Measurements from ENCODE around the gene IMPACT. TPM values are rescaled to one million over a fixed set of nuclear protein-coding genes. Genes with fewer than 3 reads are reported as not detected.

Gene IMPACT
- total and polyA plus RNA-seq, 2 of the 8 experiments (the other 6 are each of a cell fraction or from before 2014, with no cell fraction given), result 31.1 to 44.6 TPM

DNA sequence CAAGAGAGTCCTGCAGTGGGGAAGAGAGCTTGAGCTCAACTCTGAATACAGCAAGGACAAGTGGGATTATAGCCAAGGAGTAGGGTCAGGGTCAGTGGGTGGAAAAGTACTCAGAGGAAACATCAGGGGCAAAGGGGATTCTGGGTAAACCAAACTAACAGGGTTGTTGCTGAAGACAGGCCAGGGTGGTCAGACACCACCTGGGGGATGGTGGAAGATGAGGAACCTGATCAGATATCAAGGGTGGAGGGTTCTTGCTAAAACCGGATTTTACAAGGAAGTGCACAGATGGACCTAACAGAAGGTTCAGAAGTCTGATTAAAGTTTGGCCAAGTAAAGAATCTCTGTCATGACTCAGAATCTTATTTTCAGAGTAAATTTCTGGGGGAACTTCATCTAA is 45.3 kb upstream of the IMPACT start:
- Histone ChIP-seq H3K9me3 (ENCODE audit: insufficient read depth in 2 of 2, low read depth in 1 of 2, low read length in 1 of 2) (no peaks in the 10 kb centered on the region), H3K79me2 (ENCODE audit: control insufficient read depth in 1 of 2, insufficient read depth in 2 of 2, low read length in 2 of 2) (peaks cover 0 to 52% of the 10 kb centered on the region in 2 experiments; a peak in 2 of 4 replicates), H3K18ac (ENCODE audit: extremely low read depth, low read length) (peak overlapping the region; percentile 48; the same call in 1 of the 2 replicates), H4K8ac (ENCODE audit: extremely low read depth, insufficient read depth, low read length) (no peak overlapping the region), H3K14ac (ENCODE audit: insufficient read length) (no peak overlapping the region), H4K5ac (ENCODE audit: insufficient read length, low read depth, low read length) (no peak overlapping the region), H2BK12ac (ENCODE audit: low read depth, low read length) (no peak overlapping the region), H2AFZ (ENCODE audit: low read length) (no peak overlapping the region), H3K4me3 (ENCODE audit: extremely low read depth in 1 of 4, insufficient read depth in 2 of 4, low read depth in 3 of 4, low read length in 4 of 4) (no peak overlapping the region), H4K91ac (replicated peaks; ENCODE audit: insufficient read length, low read length) (no peak overlapping the region), H3K56ac (replicated peaks; ENCODE audit: insufficient read length, low read depth, low read length) (no peak overlapping the region), H3K27ac (ENCODE audit: low read depth, low read length) (peak overlapping the region; percentile 6; the same call in 1 of the 2 replicates), H4K20me1 (replicated peaks in 1 of 2; ENCODE audit: control insufficient read depth in 1 of 2, insufficient read depth in 2 of 2, low read length in 2 of 2) (peaks cover 0 to 2% of the 10 kb centered on the region in 2 experiments), H3K4ac (replicated peaks; ENCODE audit: insufficient read length, low read depth, low read length) (no peak overlapping the region), H2BK20ac (ENCODE audit: low read length) (0 out of 2 replicates have a peak overlapping the region, but pooled peaks have one; percentile 48), H3K27me3 (replicated peaks in 1 of 4; ENCODE audit: control insufficient read depth in 3 of 4, extremely low read depth in 1 of 4, insufficient read depth in 3 of 4, low read length in 3 of 4) (no peaks in the 10 kb centered on the region), H3K4me2 (ENCODE audit: insufficient read depth in 1 of 2, low read depth in 2 of 2, low read length in 2 of 2) (no peak overlapping the region), H2AK5ac (ENCODE audit: low read depth, low read length) (peak overlapping the region; percentile 53; the same call in 1 of the 2 replicates), H3K23ac (ENCODE audit: insufficient read length) (no peak overlapping the region), H2BK15ac (ENCODE audit: low read length) (0 out of 2 replicates have a peak overlapping the region, but pooled peaks have one; percentile 72), H3K23me2 (ENCODE audit: low read depth, low read length) (0 out of 2 replicates have a peak, but pooled peaks cover 1% of the 10 kb centered on the region), H3K79me1 (ENCODE audit: low read depth, low read length) (peaks cover 4% of the 10 kb centered on the region), H2BK120ac (replicated peaks; ENCODE audit: low read depth, low read length) (peak overlapping the region; percentile 82), H3K36me3 (ENCODE audit: control insufficient read depth in 2 of 4, insufficient read depth in 4 of 4, low read length in 3 of 4) (peaks cover 0 to 9% (median 0%) of the 10 kb centered on the region in 4 experiments; a peak in 3 of 8 replicates), H3K9ac (replicated peaks in 1 of 4; ENCODE audit: extremely low read depth in 1 of 4, low read depth in 3 of 4, low read length in 3 of 4) (no peak overlapping the region), H2BK5ac (ENCODE audit: low read depth, low read length) (no peak overlapping the region), H3K4me1 (replicated peaks in 1 of 4; ENCODE audit: control insufficient read depth in 3 of 4, insufficient read depth in 4 of 4, low read length in 3 of 4) (peaks cover 4 to 13% (median 11%) of the 10 kb centered on the region in 4 experiments)
- 80% methylated on average over 1 of the region's 1 CpG; no CpG with 5 or more reads in 1 of the 2 experiments for WGBS, 2 experiments (ENCODE audit: extremely low coverage in 1 of 2, insufficient coverage in 1 of 2, insufficient read length in 1 of 2, insufficient replicate concordance in 2 of 2, low coverage in 1 of 2, low lambda C conversion rate in 2 of 2, missing lambda C conversion rate in 1 of 2)
- no peak for DNase-seq (ENCODE audit: low read depth in 1 of 2, low spot score in 2 of 2)
- CTCF ChIA-PET (ENCODE audit: partially characterized antibody), result interaction anchor here (0.8 to 1.4 kb wide), 3 partner anchors 10 to 21 kb away, joined by 4 to 5 read pairs (median 5); partner anchors contain the start of gene OSBPL1A
- POLR2A ChIA-PET (ENCODE audit: partially characterized antibody), result interaction anchor here (1.0 to 3.5 kb wide), 6 partner anchors 8 to 242 kb away, joined by 3 to 20 read pairs (median 4); partner anchors contain the start of genes CABYR and OSBPL1A
- no peak for FAIRE-seq
- no peak for TF ChIP-seq JUN (IDR thresholded peaks at IDR 0.05; ENCODE audit: low read depth, low read length)
- no peak for TF ChIP-seq SIRT6 (IDR thresholded peaks at IDR 0.05; ENCODE audit: low read length)
- TF ChIP-seq YY1 (IDR thresholded peaks at IDR 0.05; ENCODE audit: low read depth, low read length), result no peak
- no peak for TF ChIP-seq CBX5 (IDR thresholded peaks at IDR 0.05; ENCODE audit: low read depth, low read length)
- TF ChIP-seq BRCA1 (IDR thresholded peaks at IDR 0.05; ENCODE audit: low read depth, low read length), result no peak
- TF ChIP-seq SUZ12 (IDR thresholded peaks at IDR 0.05; ENCODE audit: low read length), result no peak
- no peak for TF ChIP-seq SIX5 (IDR thresholded peaks at IDR 0.05; ENCODE audit: low read depth, low read length)
- TF ChIP-seq, protein P1, sequence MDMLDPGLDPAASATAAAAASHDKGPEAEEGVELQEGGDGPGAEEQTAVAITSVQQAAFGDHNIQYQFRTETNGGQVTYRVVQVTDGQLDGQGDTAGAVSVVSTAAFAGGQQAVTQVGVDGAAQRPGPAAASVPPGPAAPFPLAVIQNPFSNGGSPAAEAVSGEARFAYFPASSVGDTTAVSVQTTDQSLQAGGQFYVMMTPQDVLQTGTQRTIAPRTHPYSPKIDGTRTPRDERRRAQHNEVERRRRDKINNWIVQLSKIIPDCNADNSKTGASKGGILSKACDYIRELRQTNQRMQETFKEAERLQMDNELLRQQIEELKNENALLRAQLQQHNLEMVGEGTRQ (IDR thresholded peaks at IDR 0.05; ENCODE audit: low read length), result no peak
- TF ChIP-seq HDAC6 (IDR thresholded peaks at IDR 0.05; ENCODE audit: low read depth, low read length), result no peak
- TF ChIP-seq CHD2 (IDR thresholded peaks at IDR 0.05; ENCODE audit: low read length), result no peak
- no peak for TF ChIP-seq TCF12 (IDR thresholded peaks at IDR 0.05; ENCODE audit: low read depth, low read length)
- TF ChIP-seq BACH1 (IDR thresholded peaks at IDR 0.05; ENCODE audit: low read length), result no peak
- TF ChIP-seq KDM1A (IDR thresholded peaks at IDR 0.05; ENCODE audit: borderline replicate concordance, low read length), result no peak
- no peak for TF ChIP-seq GTF2F1 (IDR thresholded peaks at IDR 0.05; ENCODE audit: borderline replicate concordance, low read depth, low read length)

All from H1 (cell line).